Fibroblast of lung (primary cell): ENCODE results near the gene APOO. TPM values are rescaled to one million over a fixed set of nuclear protein-coding genes. Genes with fewer than 3 reads are reported as not detected.

Source experiments
- DNase-seq, 2 donors: peaks; one replicate each; pipeline versions ENCODE4 v3.0.0 to v3.0.0-alpha.2; 2010; ENCODE audit warnings: low read depth in 2 of 2
- H2AFZ ChIP-seq: 2 replicates; pipeline ENCODE4 v1.5.1; 2012; ENCODE audit warnings: low read length, control low read depth, inconsistent platforms
- H3K27ac ChIP-seq: 2 replicates; pipeline ENCODE4 v1.5.1; 2011; ENCODE audit warnings: low read length, control low read depth; ENCODE audit not compliant: insufficient read depth
- H3K27me3 ChIP-seq: 2 replicates; pipeline ENCODE4 v1.5.1; 2011; ENCODE audit warnings: mild to moderate bottlenecking, low read length; ENCODE audit not compliant: control insufficient read depth, insufficient read depth
- H3K36me3 ChIP-seq: 2 replicates; pipeline ENCODE4 v1.5.1; 2011; ENCODE audit warnings: low read length; ENCODE audit not compliant: control insufficient read depth, insufficient read depth
- H3K4me1 ChIP-seq: 2 replicates; pipeline ENCODE4 v1.5.1; 2011; ENCODE audit warnings: low read length; ENCODE audit not compliant: control insufficient read depth, insufficient read depth; ENCODE audit errors: extremely low read depth
- H3K4me2 ChIP-seq: 2 replicates; pipeline ENCODE4 v1.5.1; 2011; ENCODE audit warnings: low read length, control low read depth; ENCODE audit not compliant: insufficient read depth; ENCODE audit errors: extremely low read depth
- H3K4me3 ChIP-seq, 4 experiments: fragments of 200-600 bp in 1 of 4; sonication (generic) in 1 of 4; replicated peaks in 1 of 4; 2 replicates each; pipeline ENCODE4 v1.5.1; 2011 to 2016; ENCODE audit warnings: low read length in 4 of 4, low read depth in 3 of 4, mild to moderate bottlenecking in 3 of 4, control low read depth in 2 of 4, inconsistent platforms in 1 of 4, mixed read lengths in 1 of 4; ENCODE audit not compliant: insufficient read depth in 1 of 4; ENCODE audit errors: control extremely low read depth in 1 of 4
- H3K79me2 ChIP-seq: 2 replicates; pipeline ENCODE4 v1.5.1; 2012; ENCODE audit warnings: mild to moderate bottlenecking, low read length, inconsistent platforms; ENCODE audit not compliant: control insufficient read depth, insufficient read depth
- H3K9ac ChIP-seq: 2 replicates; pipeline ENCODE4 v1.5.1; 2011; ENCODE audit warnings: mild to moderate bottlenecking, low read length, control low read depth; ENCODE audit not compliant: insufficient read depth
- H3K9me3 ChIP-seq: 2 replicates; pipeline ENCODE4 v1.5.1; 2012; ENCODE audit warnings: low read depth, low read length; ENCODE audit not compliant: control insufficient read depth, insufficient read depth
- H4K20me1 ChIP-seq: 2 replicates; pipeline ENCODE4 v1.5.1; 2011; ENCODE audit warnings: low read length; ENCODE audit not compliant: control insufficient read depth, insufficient read depth; ENCODE audit errors: extremely low read depth
- EZH2 ChIP-seq: IDR thresholded peaks from 2 replicates; pipeline ENCODE4 v1.5.1; 2012; ENCODE audit warnings: low read length, control low read depth, mild to moderate bottlenecking; ENCODE audit errors: missing control alignments
- polyA plus RNA-seq, 2 donors: library from polyadenylated mRNA; depleted of rRNA in 1 of 2; stranded (reverse) in 1 of 2; unstranded in 1 of 2; fragments of >200 nt; gene quantifications; 2 replicates each; pipeline ENCODE4 v1.2.1, GENCODE V29; 2011 to 2012; ENCODE audit warnings: missing spikeins in 1 of 2
- total RNA-seq: library from RNA; depleted of rRNA; stranded (reverse); fragments of >200 nt; gene quantifications from 2 replicates; pipeline ENCODE4 v1.2.1, GENCODE V29; 2014
- TF ChIP-seq, protein P1 (sequence below), 2 donors: IDR thresholded peaks in 1 of 2; conservative IDR thresholded peaks in 1 of 2; 1 replicate in 1 of 2; 2 replicates in 1 of 2; pipeline ENCODE4 v1.5.1; 2011 to 2012; ENCODE audit warnings: low read length in 2 of 2, control low read depth in 1 of 2, inconsistent platforms in 1 of 2, low read depth in 1 of 2, mild to moderate bottlenecking in 1 of 2

APOO gene
- total and polyA plus RNA-seq, 2 donors (not counting 1 experiment from before 2014, with no cell fraction given): 8.1 to 17.0 TPM

- H3K4me2 ChIP-seq: no peak overlapping the region
- TF ChIP-seq, protein P1, sequence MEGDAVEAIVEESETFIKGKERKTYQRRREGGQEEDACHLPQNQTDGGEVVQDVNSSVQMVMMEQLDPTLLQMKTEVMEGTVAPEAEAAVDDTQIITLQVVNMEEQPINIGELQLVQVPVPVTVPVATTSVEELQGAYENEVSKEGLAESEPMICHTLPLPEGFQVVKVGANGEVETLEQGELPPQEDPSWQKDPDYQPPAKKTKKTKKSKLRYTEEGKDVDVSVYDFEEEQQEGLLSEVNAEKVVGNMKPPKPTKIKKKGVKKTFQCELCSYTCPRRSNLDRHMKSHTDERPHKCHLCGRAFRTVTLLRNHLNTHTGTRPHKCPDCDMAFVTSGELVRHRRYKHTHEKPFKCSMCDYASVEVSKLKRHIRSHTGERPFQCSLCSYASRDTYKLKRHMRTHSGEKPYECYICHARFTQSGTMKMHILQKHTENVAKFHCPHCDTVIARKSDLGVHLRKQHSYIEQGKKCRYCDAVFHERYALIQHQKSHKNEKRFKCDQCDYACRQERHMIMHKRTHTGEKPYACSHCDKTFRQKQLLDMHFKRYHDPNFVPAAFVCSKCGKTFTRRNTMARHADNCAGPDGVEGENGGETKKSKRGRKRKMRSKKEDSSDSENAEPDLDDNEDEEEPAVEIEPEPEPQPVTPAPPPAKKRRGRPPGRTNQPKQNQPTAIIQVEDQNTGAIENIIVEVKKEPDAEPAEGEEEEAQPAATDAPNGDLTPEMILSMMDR (conservative IDR thresholded peaks at IDR 0.05 in 1 of 2, IDR thresholded peaks at IDR 0.05 in 1 of 2; ENCODE audit: low read depth in 1 of 2, low read length in 2 of 2): no peak
- TF ChIP-seq EZH2: no peak
- H3K4me1 ChIP-seq: no peaks in the 10 kb centered on the region
- no peaks in the 10 kb centered on the region for H3K9me3 ChIP-seq
- H3K79me2 ChIP-seq: no peaks in the 10 kb centered on the region
- H3K4me3 ChIP-seq: no peak overlapping the region
- H4K20me1 ChIP-seq: no peaks in the 10 kb centered on the region
- no peak for DNase-seq
- no peaks in the 10 kb centered on the region for H3K36me3 ChIP-seq
- H3K9ac ChIP-seq: no peak overlapping the region
- H2AFZ ChIP-seq: no peak overlapping the region
- H3K27ac ChIP-seq: no peak overlapping the region
- no peaks in the 10 kb centered on the region for H3K27me3 ChIP-seq
These were observed 97.5 kb downstream of the APOO start for GRCh38 chrX:23810279-23810678.

- Histone ChIP-seq H3K9me3 (no peaks in the 10 kb centered on the region), H3K79me2 (no peaks in the 10 kb centered on the region), H3K36me3 (no peaks in the 10 kb centered on the region), H3K27me3 (no peaks in the 10 kb centered on the region), H3K4me2 (no peak overlapping the region), H2AFZ (no peak overlapping the region), H3K9ac (no peak overlapping the region), H3K4me1 (no peaks in the 10 kb centered on the region), H4K20me1 (no peaks in the 10 kb centered on the region), H3K4me3 (no peak overlapping the region), H3K27ac (no peak overlapping the region)
- no peak for DNase-seq
- TF ChIP-seq EZH2: no peak
- TF ChIP-seq, protein P1 (conservative IDR thresholded peaks at IDR 0.05 in 1 of 2, IDR thresholded peaks at IDR 0.05 in 1 of 2; ENCODE audit: low read depth in 1 of 2, low read length in 2 of 2): no peak
These were observed 102.3 kb downstream of the APOO start for GRCh38 chrX:23805389-23805788.

GRCh38 chrX:23804578-23804977, 103.2 kb downstream of the APOO start:
- H3K79me2 ChIP-seq: no peaks in the 10 kb centered on the region
- H3K27ac ChIP-seq: no peak overlapping the region
- no peak overlapping the region for H2AFZ ChIP-seq
- H3K4me3 ChIP-seq: no peak overlapping the region
- no peaks in the 10 kb centered on the region for H3K36me3 ChIP-seq
- no peak overlapping the region for H3K4me2 ChIP-seq
- TF ChIP-seq, protein P1 (conservative IDR thresholded peaks at IDR 0.05 in 1 of 2, IDR thresholded peaks at IDR 0.05 in 1 of 2; ENCODE audit: low read depth in 1 of 2, low read length in 2 of 2): no peak
- TF ChIP-seq EZH2: no peak
- H3K4me1 ChIP-seq: no peaks in the 10 kb centered on the region
- H3K27me3 ChIP-seq: no peaks in the 10 kb centered on the region
- H4K20me1 ChIP-seq: no peaks in the 10 kb centered on the region
- no peak for DNase-seq
- H3K9ac ChIP-seq: no peak overlapping the region
- no peaks in the 10 kb centered on the region for H3K9me3 ChIP-seq
